Tibial artery (tissue), 4 donors: Measurements from ENCODE around the gene ATP6AP1.
A peak's percentile ranks its signal among the peaks of the same experiment; 100 is the strongest.
"Not testable (repeated sequence)": the region's sequence is repeated elsewhere in the genome, so short reads cannot be mapped to it uniquely, and the experiment has no call there.

ENCODE experiments used
- DNase-seq, 2 donors: peaks; one replicate each; pipeline ENCODE4 v3.0.0-alpha.2; 2019
- H3K27ac ChIP-seq, 2 donors: fragments of 200-600 bp; sonication (generic) in 1 of 2; 1 replicate in 1 of 2; 2 replicates in 1 of 2; pipeline ENCODE4 v1.5.1; 2018 to 2019; ENCODE audit warnings: mild to moderate bottlenecking in 1 of 2
- H3K27me3 ChIP-seq, 2 donors: fragments of 200-600 bp; sonication (generic) in 1 of 2; one replicate each; pipeline versions ENCODE4 v1.5.1 to v1.6.0; 2016 to 2019
- H3K36me3 ChIP-seq, 3 donors: fragments of 200-600 bp; sonication (generic) in 2 of 3; one replicate each; pipeline ENCODE4 v1.5.1; 2016 to 2019; ENCODE audit warnings: mild to moderate bottlenecking in 2 of 3
- H3K4me1 ChIP-seq, 4 donors: fragments of 200-600 bp; sonication (generic) in 2 of 4; 1 replicate in 3 of 4; 2 replicates in 1 of 4; pipeline ENCODE4 v1.5.1; 2016 to 2019
- H3K4me3 ChIP-seq, 2 donors: fragments of 200-600 bp; sonication (generic) in 1 of 2; 1 replicate in 1 of 2; 2 replicates in 1 of 2; pipeline ENCODE4 v1.5.1; 2018 to 2019; ENCODE audit warnings: mild to moderate bottlenecking in 2 of 2
- H3K9me3 ChIP-seq, 3 donors: fragments of 200-600 bp; sonication (generic) in 1 of 3; one replicate each; pipeline ENCODE4 v1.5.1; 2016 to 2019
- intact Hi-C: fragments of 100-400 bp; cut with DNase I; formaldehyde crosslinking; loops from one replicate; pipeline ENCODE4 v1.15.0; 2023; ENCODE audit warnings: low total_unique reads
- TF ChIP-seq, protein P1 (sequence below), 2 experiments: fragments of 200-600 bp in 1 of 2; fragments of 450-650 bp in 1 of 2; IDR thresholded peaks; one replicate each; pipeline ENCODE4 v1.5.1; 2017 to 2019; ENCODE audit warnings: antibody characterized with exemption in 2 of 2, mild to moderate bottlenecking in 1 of 2, moderate library complexity in 1 of 2

The ATP6AP1 gene

DNA sequence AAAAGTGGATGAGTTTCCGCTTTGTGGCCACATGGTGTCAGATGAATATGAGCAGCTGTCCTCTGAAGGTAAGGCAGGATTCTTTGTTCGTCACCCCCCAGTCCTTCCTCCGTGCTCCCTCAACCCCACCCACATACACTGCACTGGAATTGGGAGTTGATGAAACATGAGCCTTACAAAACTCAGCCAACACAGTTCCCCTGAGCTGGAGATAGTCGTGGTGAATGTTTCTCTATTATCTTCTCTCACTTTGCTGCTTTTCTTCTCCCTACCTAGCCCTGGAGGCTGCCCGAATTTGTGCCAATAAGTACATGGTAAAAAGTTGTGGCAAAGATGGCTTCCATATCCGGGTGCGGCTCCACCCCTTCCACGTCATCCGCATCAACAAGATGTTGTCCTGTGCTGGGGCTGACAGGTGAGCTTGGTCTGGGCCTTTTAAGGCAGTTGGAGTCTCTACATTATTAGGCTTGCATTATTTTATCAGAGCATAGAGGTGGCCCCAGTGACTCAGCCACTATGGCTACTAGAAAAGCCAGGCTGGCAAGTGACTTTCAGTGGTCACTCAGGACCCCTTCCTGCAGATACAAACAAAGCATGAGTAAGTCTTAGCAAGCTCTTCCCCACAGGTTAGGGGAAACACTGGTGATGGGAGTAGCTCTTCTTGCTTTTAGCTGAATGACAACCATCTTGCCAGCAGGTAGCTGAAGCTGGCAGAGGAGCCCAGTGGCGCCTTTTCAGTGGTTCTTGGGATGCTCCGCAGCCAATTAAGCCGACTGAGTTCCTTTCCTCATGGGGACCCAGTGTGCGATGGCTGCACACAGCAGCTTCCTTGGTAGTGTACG lies 28.7 kb upstream of the ATP6AP1 start:
- Histone ChIP-seq H3K4me3 (peak overlapping the region; percentile 81 to 87), H3K27ac (peak overlapping the region; percentile 97 to 99), H3K9me3 (no peaks in the 10 kb centered on the region), H3K27me3 (no peaks in the 10 kb centered on the region), H3K4me1 (peaks cover 0 to 19% (median 12%) of the 10 kb centered on the region in 4 donors), H3K36me3 (peaks cover 15 to 24% (median 23%) of the 10 kb centered on the region in 3 donors)
- DNase-seq: no peak
- TF ChIP-seq, protein P1, sequence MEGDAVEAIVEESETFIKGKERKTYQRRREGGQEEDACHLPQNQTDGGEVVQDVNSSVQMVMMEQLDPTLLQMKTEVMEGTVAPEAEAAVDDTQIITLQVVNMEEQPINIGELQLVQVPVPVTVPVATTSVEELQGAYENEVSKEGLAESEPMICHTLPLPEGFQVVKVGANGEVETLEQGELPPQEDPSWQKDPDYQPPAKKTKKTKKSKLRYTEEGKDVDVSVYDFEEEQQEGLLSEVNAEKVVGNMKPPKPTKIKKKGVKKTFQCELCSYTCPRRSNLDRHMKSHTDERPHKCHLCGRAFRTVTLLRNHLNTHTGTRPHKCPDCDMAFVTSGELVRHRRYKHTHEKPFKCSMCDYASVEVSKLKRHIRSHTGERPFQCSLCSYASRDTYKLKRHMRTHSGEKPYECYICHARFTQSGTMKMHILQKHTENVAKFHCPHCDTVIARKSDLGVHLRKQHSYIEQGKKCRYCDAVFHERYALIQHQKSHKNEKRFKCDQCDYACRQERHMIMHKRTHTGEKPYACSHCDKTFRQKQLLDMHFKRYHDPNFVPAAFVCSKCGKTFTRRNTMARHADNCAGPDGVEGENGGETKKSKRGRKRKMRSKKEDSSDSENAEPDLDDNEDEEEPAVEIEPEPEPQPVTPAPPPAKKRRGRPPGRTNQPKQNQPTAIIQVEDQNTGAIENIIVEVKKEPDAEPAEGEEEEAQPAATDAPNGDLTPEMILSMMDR (IDR thresholded peaks at IDR 0.05): no peak
- intact Hi-C loops: loop anchor here (5.0 kb wide), 1 partner anchor 133 kb away; no protein-coding TSS in a partner anchor

DNA sequence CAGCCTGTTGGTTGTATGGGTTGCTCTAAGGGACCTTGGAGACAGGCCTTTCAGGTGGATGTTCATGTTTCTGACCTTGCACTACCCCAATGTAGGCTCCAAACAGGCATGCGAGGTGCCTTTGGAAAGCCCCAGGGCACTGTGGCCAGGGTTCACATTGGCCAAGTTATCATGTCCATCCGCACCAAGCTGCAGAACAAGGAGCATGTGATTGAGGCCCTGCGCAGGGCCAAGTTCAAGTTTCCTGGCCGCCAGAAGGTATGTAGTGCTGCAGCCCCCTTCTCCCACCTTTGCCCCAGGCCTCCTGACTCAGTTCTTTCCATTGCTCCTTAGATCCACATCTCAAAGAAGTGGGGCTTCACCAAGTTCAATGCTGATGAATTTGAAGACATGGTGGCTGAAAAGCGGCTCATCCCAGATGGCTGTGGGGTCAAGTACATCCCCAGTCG lies 28.1 kb upstream of the ATP6AP1 start:
- Histone ChIP-seq H3K4me3 (peak overlapping the region in 1 of 2 donors; percentile 81), H3K36me3 (peaks cover 15 to 24% (median 23%) of the 10 kb centered on the region in 3 donors), H3K4me1 (peaks cover 0 to 19% (median 12%) of the 10 kb centered on the region in 4 donors), H3K27ac (peak overlapping the region in 1 of 2 donors; percentile 99)
- intact Hi-C loops: loop anchor here (5.0 kb wide), 1 partner anchor 132 kb away; no protein-coding TSS in a partner anchor
- H3K27me3 ChIP-seq, H3K9me3 ChIP-seq, DNase-seq: not testable (repeated sequence)

DNA sequence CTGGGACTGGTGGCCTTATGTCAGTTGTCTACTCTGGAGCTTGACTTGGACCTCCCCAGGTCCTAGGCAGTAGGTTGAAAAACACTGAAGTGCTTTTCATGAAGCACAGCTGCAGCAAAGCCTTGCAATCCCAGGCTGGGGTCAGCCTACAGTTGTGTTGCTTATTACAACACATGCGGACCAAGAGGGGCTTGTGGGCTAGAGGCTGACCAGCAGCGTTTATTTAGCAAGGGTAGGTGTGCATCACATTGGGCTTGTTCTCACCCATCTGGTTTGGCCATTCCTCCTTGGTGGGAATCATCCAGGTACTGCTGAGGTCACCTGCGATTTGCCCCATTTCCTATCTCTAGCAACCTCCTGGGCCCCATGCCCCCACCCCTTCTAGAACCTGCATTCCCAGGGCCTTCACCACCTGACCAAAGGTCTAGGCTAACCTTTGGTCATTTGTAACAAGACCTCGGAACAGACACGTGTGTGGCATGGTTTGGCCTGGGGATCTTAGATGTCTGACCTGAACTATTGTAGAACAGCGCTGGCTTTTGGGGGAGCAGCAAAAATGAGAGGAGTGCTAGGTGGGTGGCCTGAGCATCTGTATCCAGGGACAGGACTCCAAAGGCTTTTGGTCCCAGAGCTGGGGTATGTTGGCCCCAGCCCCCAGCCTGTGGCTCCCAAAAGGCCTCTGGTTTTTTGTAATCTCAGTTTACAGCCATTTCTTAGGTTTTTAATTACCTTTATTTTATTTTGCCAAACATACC lies 27.3 kb upstream of the ATP6AP1 start:
- no peak overlapping the region for H3K27ac ChIP-seq
- H3K4me1 ChIP-seq: peaks cover 0 to 19% (median 12%) of the 10 kb centered on the region in 4 donors
- intact Hi-C loops: loop anchor here (5.0 kb wide), 1 partner anchor 131 kb away; no protein-coding TSS in a partner anchor
- H3K9me3 ChIP-seq: no peaks in the 10 kb centered on the region
- TF ChIP-seq, protein P1 (IDR thresholded peaks at IDR 0.05): no peak
- H3K4me3 ChIP-seq: no peak overlapping the region
- H3K36me3 ChIP-seq: peaks cover 15 to 24% (median 23%) of the 10 kb centered on the region in 3 donors
- H3K27me3 ChIP-seq: no peaks in the 10 kb centered on the region
- DNase-seq: no peak

DNA sequence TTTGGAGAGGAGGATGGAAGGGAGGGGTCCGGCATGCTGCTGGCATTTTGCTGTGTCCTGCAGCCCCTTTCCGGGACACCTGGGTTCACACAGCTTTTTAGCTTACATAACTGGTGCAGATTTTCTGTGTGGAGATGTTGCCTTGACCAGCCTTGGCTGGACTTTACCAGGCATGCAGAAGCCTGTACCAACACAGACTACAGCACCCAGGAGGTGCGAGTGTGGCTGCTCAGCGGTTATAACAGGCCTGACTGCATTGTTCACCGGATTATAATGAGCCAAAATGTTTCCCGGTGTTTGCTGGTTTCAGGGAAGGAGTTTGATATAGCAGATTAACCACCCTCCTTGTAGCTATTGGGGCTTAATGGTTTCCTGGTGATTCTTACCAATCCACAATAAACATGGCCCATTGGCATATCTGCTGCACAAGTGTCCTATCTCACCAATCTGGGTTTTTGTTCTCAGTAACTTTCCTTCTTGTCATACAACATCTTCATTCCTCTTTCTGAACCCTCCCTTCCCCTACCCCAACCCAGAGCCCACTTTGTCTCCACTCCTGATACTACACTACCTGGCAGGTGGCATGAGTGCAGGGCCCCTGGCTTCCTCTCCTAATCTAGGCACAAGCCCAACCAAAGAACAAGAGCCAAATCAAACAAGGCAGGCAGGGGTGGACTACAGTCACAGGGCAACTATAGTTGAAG lies 26.4 kb upstream of the ATP6AP1 start:
- Histone ChIP-seq H3K27me3 (no peaks in the 10 kb centered on the region), H3K4me3 (no peak overlapping the region), H3K27ac (no peak overlapping the region), H3K36me3 (peaks cover 15 to 24% (median 23%) of the 10 kb centered on the region in 3 donors), H3K4me1 (peaks cover 0 to 19% (median 12%) of the 10 kb centered on the region in 4 donors), H3K9me3 (no peaks in the 10 kb centered on the region)
- DNase-seq: no peak
- intact Hi-C loops: loop anchor here (5.0 kb wide), 1 partner anchor 130 kb away; no protein-coding TSS in a partner anchor
- TF ChIP-seq, protein P1 (IDR thresholded peaks at IDR 0.05): no peak

DNA sequence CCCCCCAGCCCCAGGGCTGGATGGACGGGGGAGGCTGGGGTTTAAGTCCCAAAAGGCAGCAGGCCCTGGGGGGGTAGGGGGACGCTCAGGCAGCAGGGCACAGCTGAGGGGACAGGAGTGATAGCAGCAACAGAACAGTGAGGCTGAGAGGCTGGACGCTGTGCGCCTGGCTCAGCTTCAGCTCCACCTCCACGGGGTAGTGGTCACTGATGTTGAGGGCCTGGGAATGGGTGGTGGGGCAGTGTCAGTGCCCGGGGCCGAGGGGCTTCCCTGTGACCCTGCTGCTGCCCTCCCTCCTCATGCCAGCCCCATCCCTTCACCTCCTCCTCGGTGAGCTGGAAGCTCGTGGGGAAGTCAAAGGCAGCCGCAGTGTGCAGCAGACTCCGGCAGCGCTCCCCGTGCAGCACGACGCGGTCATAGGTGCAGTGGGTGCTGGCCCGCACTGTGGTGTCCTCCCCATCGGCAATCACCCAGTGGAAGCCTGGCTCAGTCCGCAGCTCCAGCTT lies 25.8 kb upstream of the ATP6AP1 start:
- no peak overlapping the region for H3K27ac ChIP-seq
- H3K4me3 ChIP-seq: no peak overlapping the region
- no peaks in the 10 kb centered on the region for H3K27me3 ChIP-seq
- H3K36me3 ChIP-seq: peaks cover 15 to 24% (median 23%) of the 10 kb centered on the region in 3 donors
- TF ChIP-seq, protein P1 (IDR thresholded peaks at IDR 0.05): no peak
- peaks cover 0 to 19% (median 12%) of the 10 kb centered on the region in 4 donors for H3K4me1 ChIP-seq
- no peaks in the 10 kb centered on the region for H3K9me3 ChIP-seq
- intact Hi-C loops: loop anchor here (5.0 kb wide), 1 partner anchor 130 kb away; no protein-coding TSS in a partner anchor
- DNase-seq: peak in 1 of 2 donors; percentile 38
